HepG2 (cell line): ENCODE data around the gene PIP4K2B. TPM values are rescaled to one million over a fixed set of nuclear protein-coding genes. Genes with fewer than 3 reads are reported as not detected.

Experiments used
- ARNT ChIP-seq: fragments of 450-650 bp; IDR thresholded peaks from 2 replicates; pipeline ENCODE4 v1.6.1; 2017
- CBX2 ChIP-seq, 2 experiments: fragments of 200-600 bp in 1 of 2; sonication (generic); formaldehyde crosslinking in 1 of 2; IDR thresholded peaks; 2 replicates each; pipeline versions ENCODE4 v1.7.0 to v1.8.1; 2018 to 2022; ENCODE audit warnings: low read depth in 2 of 2, low read length in 1 of 2, mild to moderate bottlenecking in 1 of 2, missing genetic modification reagents in 1 of 2
- CREM ChIP-seq, 2 experiments: sonication (generic) in 1 of 2; formaldehyde crosslinking in 1 of 2; IDR thresholded peaks; 2 replicates each; pipeline versions ENCODE4 v1.4.0 to v1.6.1; 2016 to 2020; ENCODE audit warnings: antibody characterized with exemption in 1 of 2, mild to moderate bottlenecking in 1 of 2, missing genetic modification reagents in 1 of 2
- HMGXB4 ChIP-seq, 2 experiments: sonication (generic) in 1 of 2; formaldehyde crosslinking in 1 of 2; IDR thresholded peaks; 2 replicates each; pipeline versions ENCODE4 v1.4.0 to v1.6.1; 2018 to 2020; ENCODE audit warnings: missing genetic modification reagents in 2 of 2, borderline replicate concordance in 1 of 2, low read depth in 1 of 2, mild to moderate bottlenecking in 1 of 2, missing biosample characterization in 1 of 2
- HNRNPUL1 ChIP-seq: fragments of 200-400 bp; formaldehyde crosslinking; IDR thresholded peaks from 2 replicates; pipeline ENCODE4 v1.6.1; 2017; ENCODE audit warnings: low read depth, mild to moderate bottlenecking, low read length, moderate library complexity
- JDP2 ChIP-seq: sonication (generic); formaldehyde crosslinking; IDR thresholded peaks from 2 replicates; pipeline ENCODE4 v1.8.1; 2022; ENCODE audit warnings: missing genetic modification reagents, borderline replicate concordance
- JUN ChIP-seq: sonication (generic); formaldehyde crosslinking; IDR thresholded peaks from 2 replicates; pipeline ENCODE4 v1.4.0; 2020; ENCODE audit warnings: mild to moderate bottlenecking, missing genetic modification reagents
- KDM5A ChIP-seq: fragments of 200-600 bp; sonication (generic); IDR thresholded peaks from 2 replicates; pipeline ENCODE4 v1.7.0; 2018; ENCODE audit warnings: antibody characterized with exemption, mild to moderate bottlenecking, low read length, borderline replicate concordance
- LCORL ChIP-seq, 2 experiments: fragments of 450-650 bp in 1 of 2; sonication (generic) in 1 of 2; formaldehyde crosslinking in 1 of 2; IDR thresholded peaks; 2 replicates each; pipeline versions ENCODE4 v1.5.0 to v1.6.1; 2017 to 2020; ENCODE audit warnings: antibody characterized with exemption in 1 of 2, missing genetic modification reagents in 1 of 2
- PBX2 ChIP-seq: IDR thresholded peaks from 2 replicates; pipeline ENCODE4 v1.6.1; 2016; ENCODE audit warnings: control low read depth
- PHF8 ChIP-seq: sonication (generic); formaldehyde crosslinking; IDR thresholded peaks from 2 replicates; pipeline ENCODE4 v1.5.0; 2020; ENCODE audit warnings: missing genetic modification reagents
- PITX1 ChIP-seq: sonication (generic); formaldehyde crosslinking; IDR thresholded peaks from 2 replicates; pipeline ENCODE4 v1.5.1; 2020; ENCODE audit warnings: mild to moderate bottlenecking, missing genetic modification reagents
- REST ChIP-seq, 2 experiments: IDR thresholded peaks; 2 replicates each; pipeline ENCODE4 v1.6.1; 2011 to 2012; ENCODE audit warnings: low read length in 2 of 2, borderline replicate concordance in 1 of 2, low read depth in 1 of 2, mild to moderate bottlenecking in 1 of 2, moderate library complexity in 1 of 2
- SNAPC2 ChIP-seq: sonication (generic); formaldehyde crosslinking; IDR thresholded peaks from 2 replicates; pipeline ENCODE4 v1.8.1; 2022; ENCODE audit warnings: mild to moderate bottlenecking, missing genetic modification reagents
- SRSF1 ChIP-seq: fragments of 200-400 bp; formaldehyde crosslinking; optimal IDR thresholded peaks from 2 replicates; pipeline ENCODE3; 2017; ENCODE audit warnings: mild to moderate bottlenecking, low read depth, low read length, moderate library complexity
- ZBTB21 ChIP-seq: sonication (generic); formaldehyde crosslinking; IDR thresholded peaks from 2 replicates; pipeline ENCODE4 v1.4.0; 2020; ENCODE audit warnings: missing genetic modification reagents
- ZMYM2 ChIP-seq: sonication (generic); formaldehyde crosslinking; IDR thresholded peaks from 2 replicates; pipeline ENCODE4 v1.8.0; 2022; ENCODE audit warnings: mild to moderate bottlenecking, missing genetic modification reagents
- ZNF12 ChIP-seq: sonication (generic); formaldehyde crosslinking; IDR thresholded peaks from 2 replicates; pipeline ENCODE4 v1.5.0; 2020; ENCODE audit warnings: missing genetic modification reagents
- ZNF160 ChIP-seq: sonication (generic); formaldehyde crosslinking; IDR thresholded peaks from 2 replicates; pipeline ENCODE4 v1.8.0; 2022; ENCODE audit warnings: mild to moderate bottlenecking, inconsistent platforms, missing genetic modification reagents
- ZNF337 ChIP-seq: sonication (generic); formaldehyde crosslinking; IDR thresholded peaks from 2 replicates; pipeline ENCODE4 v1.5.1; 2020; ENCODE audit warnings: missing genetic modification reagents, low read depth, mild to moderate bottlenecking, borderline replicate concordance
- ZNF784 ChIP-seq: sonication (generic); formaldehyde crosslinking; IDR thresholded peaks from 2 replicates; pipeline ENCODE4 v1.5.1; 2020; ENCODE audit warnings: missing genetic modification reagents, mild to moderate bottlenecking, borderline replicate concordance
- ZSCAN30 ChIP-seq: sonication (generic); formaldehyde crosslinking; IDR thresholded peaks from 2 replicates; pipeline ENCODE4 v1.5.0; 2020; ENCODE audit warnings: mild to moderate bottlenecking, missing genetic modification reagents
- polyA plus RNA-seq, 8 experiments: library from polyadenylated mRNA; depleted of rRNA in 3 of 8; stranded (reverse) in 7 of 8; unstranded in 1 of 8; fragments of >200 nt; fragmentation: Illumina TruSeq in 4 of 8; extraction: Trizol in 4 of 8; gene quantifications; 2 replicates each; pipeline versions ENCODE4 v1.2.1 to v1.2.3, GENCODE V29; 2011 to 2016; ENCODE audit warnings: low read depth in 4 of 8, missing spikeins in 1 of 8, mixed read lengths in 1 of 8; ENCODE audit not compliant: insufficient read depth in 1 of 8
- total RNA-seq, 5 experiments: library from RNA; depleted of rRNA; stranded (reverse); fragments of >200 nt; fragmentation: Illumina TruSeq; extraction: Trizol; gene quantifications; 2 replicates each; pipeline ENCODE4 v1.2.3, GENCODE V29; 2016; ENCODE audit warnings: low read depth in 1 of 5

PIP4K2B gene
- total and polyA plus RNA-seq, 2 of the 13 experiments (the other 11 are each of a cell fraction or from before 2014, with no cell fraction given) = 20.4 to 54.0 TPM

DNA sequence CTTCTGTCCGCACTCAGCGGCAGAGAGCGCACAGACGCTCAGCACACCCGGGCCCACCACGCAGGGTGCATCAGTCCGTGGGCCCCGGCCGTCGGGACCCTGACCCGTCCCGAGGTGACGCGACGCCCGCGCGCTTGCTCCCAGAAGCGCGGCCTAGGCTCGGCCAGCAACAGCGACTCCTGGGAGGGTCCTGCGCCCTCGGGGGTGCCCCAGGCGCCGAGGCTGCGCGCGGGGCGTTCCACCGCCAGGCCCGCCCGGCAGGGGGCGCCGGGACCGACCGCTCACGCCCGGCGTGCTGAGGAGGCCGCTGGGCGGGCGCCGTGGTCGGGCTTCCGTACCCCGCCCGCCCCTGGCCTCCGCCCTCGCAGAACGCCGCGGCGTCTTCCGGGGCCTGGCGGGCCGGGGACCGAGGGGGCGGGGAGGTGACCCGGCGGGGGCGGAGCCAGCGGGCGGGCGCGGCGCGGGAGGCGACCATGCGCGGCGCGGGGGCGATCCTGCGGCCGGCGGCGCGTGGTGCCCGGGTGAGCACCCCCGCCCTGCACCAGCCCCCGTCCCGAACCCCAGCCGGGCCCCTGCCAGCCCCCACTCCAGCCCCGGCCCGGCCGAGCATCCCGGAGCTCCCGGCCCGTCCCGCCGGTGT is 69.3 kb downstream of the PIP4K2B start, which contains the start of gene CISD3 (continued):
- TF ChIP-seq REST (IDR thresholded peaks at IDR 0.05; ENCODE audit: borderline replicate concordance in 1 of 2, low read depth in 1 of 2, low read length in 2 of 2) (no peak), ZNF337 (CRISPR knock-in tag) (no peak), ZNF784 (CRISPR knock-in tag) (peak; percentile 67; the same call in 1 of the 2 replicates), SNAPC2 (CRISPR knock-in tag) (no peak), LCORL (IDR thresholded peaks at IDR 0.05) (no peak), LCORL (CRISPR knock-in tag; IDR thresholded peaks at IDR 0.05) (no peak), SRSF1 (no peak), PBX2 (no peak), PHF8 (CRISPR knock-in tag) (peak; percentile 64), ZNF160 (CRISPR knock-in tag) (no peak; the same call in none of the 2 replicates), JDP2 (CRISPR knock-in tag) (no peak), HMGXB4 (CRISPR knock-in tag; IDR thresholded peaks at IDR 0.05; ENCODE audit: borderline replicate concordance in 1 of 2, low read depth in 1 of 2) (peak in 1 of 2 experiments; percentile 88; a peak in 2 of 4 replicates), HNRNPUL1 (no peak; the same call in 1 of the 2 replicates), PITX1 (no peak), ARNT (no peak), KDM5A (no peak), ZSCAN30 (CRISPR knock-in tag) (no peak), ZBTB21 (no peak), CBX2 (IDR thresholded peaks at IDR 0.05; ENCODE audit: low read depth, low read length) (no peak), CBX2 (CRISPR knock-in tag; IDR thresholded peaks at IDR 0.05; ENCODE audit: low read depth) (0 out of 2 replicates have a peak, but pooled peaks have one; percentile 43), CREM (IDR thresholded peaks at IDR 0.05) (no peak), CREM (CRISPR knock-in tag; IDR thresholded peaks at IDR 0.05) (no peak), JUN (CRISPR knock-in tag) (no peak), ZMYM2 (CRISPR knock-in tag) (no peak), ZNF12 (CRISPR knock-in tag) (no peak)
